HPDE6-E6E7 (cell line): Measurements from ENCODE around the gene TMEM14A.
"Not testable (repeated sequence)": the region's sequence is repeated elsewhere in the genome, so short reads cannot be mapped to it uniquely, and the experiment has no call there.

Source experiments
- DNase-seq: peaks from one replicate; pipeline ENCODE4 v3.0.0; 2011; ENCODE audit warnings: missing footprints; ENCODE audit errors: extremely low spot score

Gene TMEM14A

DNA sequence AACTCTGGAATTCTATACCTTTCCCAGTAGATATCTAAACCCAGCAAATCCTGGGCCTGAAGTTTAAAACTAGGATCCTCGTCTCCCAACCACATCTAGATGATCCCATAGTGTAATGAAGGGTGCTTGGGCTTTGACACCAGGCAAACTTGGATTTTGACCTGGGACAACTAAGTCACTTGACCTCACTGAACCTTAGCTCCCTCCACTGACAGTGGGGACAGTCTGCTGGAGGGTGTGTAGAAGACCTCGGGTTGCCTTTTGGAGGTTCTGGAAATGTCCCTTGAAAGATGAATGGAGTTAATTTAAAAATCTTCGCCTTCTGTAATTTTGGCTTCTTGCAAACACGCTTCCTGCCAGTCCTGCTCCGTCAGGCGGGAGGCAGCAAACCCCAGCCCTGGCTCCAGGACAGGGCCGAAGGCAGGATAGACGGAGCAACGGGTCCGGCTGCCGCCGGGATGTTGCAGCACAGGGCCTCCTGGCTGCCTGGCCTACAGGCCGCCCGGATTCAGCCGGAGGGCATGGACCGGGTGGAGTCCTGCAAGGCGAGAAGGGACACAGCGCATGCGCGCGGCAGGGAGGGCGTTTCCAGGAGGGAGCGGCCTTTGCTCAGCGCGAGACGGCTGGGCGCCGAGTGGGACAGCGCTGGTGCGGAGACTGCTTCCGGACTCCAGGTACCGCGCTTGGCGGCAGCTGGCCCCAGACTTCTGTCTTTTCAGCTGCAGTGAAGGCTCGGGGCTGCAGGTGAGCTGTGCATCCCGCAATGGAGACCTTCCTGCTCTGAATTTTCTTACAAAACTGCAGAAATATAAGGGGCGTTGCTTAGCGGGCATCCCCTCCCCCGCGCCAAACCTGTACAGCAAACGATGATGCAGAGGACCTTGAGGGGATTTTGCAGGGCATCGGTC is at the start of gene TMEM14A:
Gene TMEM14A (plus strand): TSS at position 612 of the 908 bp plus-strand sequence. CDS start 5,990 bp downstream, outside the sequence.
- DNase-seq, result peak; percentile 95

DNA sequence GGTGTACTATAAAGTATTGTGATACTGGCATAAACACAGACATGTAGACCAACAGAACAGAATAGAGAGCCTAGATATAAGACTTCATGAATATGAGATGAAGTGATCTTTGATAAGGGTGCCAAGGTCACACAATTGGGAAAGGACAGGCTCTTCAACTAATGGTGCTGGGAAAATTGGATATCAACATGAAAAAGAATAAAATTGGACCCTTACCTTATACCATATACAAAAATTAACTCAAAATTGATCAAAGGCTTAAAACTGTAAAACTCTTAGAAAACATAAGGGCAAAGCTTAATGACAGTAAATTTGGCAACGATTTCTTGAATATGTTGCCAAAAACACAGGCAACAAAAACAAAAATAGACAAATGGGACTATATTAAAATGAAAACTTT is 49.3 kb upstream of the TMEM14A start:
- DNase-seq, result no peak

DNA sequence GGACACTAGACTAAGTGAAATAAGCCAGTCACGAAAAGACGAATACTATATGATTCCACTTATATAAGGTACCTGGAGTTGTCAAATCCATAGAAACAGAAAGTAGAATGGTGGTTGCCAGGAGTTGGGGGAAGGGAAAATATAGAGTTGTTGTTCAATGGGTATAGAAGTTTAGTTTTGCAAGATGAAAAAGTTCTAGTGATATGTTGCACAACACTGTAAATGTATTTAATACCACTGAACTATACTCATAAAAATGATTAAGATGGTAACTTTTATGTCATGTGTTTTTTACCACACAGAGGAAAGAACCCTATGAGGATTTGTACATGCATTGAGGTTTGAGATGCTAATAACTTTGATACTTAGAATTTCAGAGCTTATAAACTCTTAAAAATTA is 48.1 kb upstream of the TMEM14A start:
- no peak for DNase-seq

- DNase-seq, result no peak
Measured at GRCh38 chr6:52632011-52632410, 38.9 kb upstream of the TMEM14A start.

DNA sequence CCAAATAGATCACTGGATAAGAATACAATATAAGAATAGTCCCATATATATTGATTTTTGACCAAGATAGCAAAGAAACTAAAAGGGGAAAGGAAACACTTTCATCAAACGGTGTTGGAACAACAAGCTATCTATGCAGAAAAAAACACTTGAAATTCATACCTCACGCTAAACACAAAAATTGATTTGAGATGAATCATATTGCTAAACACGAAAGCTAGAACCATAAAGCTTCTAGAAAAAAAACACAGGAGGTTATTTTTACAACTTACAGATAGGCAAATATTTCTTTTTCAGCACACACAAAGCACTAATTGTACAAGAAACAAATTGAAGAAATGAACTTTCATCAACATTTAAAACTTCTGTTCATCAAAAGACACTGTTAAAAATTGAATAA is 36.7 kb upstream of the TMEM14A start:
- DNase-seq, result no peak

- no peak for DNase-seq
Measured at GRCh38 chr6:52635049-52635577, 35.8 kb upstream of the TMEM14A start.

GRCh38 chr6:52636830-52637229 is 34.1 kb upstream of the TMEM14A start:
- no peak for DNase-seq

DNA sequence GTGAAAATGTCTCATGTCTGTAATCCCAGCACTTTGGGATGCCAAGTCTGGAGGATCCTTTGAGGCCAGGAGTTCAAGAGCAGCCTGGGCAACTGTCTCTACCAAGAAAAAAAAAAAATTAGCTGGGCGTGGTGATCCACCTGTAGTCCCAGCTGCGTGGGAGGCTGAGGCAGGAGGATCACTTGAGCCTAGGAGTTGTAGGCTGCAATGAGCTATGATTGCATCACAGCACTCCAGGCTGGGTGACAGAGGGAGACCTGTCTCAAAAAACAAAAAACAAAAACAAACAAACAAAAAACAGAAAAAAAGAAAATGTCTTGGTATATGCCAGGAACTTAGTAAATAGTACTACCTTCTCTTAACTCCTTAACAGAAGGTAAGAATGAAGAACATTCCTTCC is 31.4 kb upstream of the TMEM14A start:
- no peak for DNase-seq

GRCh38 chr6:52640170-52640569 is 30.7 kb upstream of the TMEM14A start:
- DNase-seq, result no peak

DNA sequence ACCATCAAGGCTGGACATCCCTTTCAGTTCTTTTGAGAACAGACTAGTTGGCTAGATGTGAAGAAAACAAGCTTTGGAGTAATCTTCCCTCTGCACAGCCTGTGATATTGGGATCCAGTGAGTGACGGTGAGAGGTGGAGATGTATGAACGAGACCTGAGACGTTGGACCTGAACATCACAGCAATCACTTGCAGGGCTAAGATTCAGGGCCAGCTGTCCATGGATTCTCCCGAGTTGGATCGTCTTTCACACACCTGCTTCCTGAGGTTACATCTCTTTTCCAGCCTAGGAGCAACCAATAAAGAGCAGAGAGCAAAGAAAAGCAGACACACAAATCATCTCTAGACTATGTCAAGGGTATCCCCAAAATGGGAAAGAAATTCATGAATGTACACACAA is 30.0 kb upstream of the TMEM14A start:
- no peak for DNase-seq

- no peak for DNase-seq
Measured at GRCh38 chr6:52641388-52641787, 29.5 kb upstream of the TMEM14A start.

GRCh38 chr6:52641826-52642225 is 29.1 kb upstream of the TMEM14A start:
- DNase-seq, result no peak

DNA sequence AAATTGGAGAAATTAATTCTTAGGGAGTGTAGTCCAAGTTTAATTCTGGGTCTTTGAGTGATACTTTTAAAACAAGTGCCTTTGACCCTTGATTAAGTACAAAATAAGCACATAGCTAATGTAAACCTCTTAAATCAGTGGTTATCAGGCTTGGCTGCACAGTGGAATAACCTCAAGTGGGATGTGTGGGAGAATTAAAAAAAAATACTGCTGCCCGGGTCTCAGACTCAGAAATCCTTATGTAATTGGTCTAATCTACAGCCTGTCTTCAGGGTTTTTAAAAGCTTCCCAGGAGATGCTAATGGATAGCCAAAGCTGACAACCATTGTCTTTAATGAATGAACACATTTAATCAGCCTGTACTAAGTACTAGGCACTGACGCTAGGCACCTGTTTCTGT is 28.5 kb upstream of the TMEM14A start:
- no peak for DNase-seq

DNA sequence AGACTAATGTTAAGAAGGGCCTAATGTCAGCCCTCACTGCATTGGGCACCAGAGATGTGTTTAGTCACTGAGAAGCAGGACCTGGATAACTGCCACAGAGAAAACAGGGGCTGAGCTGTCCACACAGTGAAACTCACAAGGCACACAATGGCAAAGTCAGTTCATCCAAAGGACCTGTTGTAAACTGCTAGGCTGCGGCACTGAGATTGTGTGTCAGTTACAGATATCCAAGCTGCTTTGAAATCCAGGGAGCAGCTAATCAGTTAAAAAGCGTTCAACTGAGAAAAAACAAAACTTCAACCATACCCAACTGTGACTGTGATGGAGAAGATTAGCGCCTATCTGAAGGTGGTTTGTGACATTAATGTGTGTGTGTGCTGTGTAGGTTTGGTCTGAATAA is 27.8 kb upstream of the TMEM14A start:
- DNase-seq, result no peak

DNA sequence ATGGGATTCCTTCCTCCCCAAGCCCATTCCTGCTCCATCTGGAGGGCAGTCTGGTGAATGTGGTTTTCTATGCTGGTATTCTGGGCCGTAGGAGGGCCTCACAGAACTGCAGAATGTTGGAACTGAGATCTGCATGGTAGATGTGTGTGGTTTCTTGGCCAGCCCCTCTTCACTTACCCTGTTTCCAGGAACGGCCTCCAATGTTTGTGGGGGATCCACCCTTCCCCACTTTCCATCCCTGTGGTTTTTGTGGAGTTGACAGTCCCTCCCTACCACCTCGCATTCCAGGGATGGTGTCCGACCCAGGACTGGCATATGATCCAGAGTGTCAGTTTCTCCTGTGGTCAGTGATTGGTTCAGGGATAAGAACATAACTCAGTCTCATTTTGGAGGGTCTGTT is 26.7 kb upstream of the TMEM14A start:
- no peak for DNase-seq

- DNase-seq, result no peak
Measured at GRCh38 chr6:52645976-52646375, 24.9 kb upstream of the TMEM14A start.

- no peak for DNase-seq
Measured at GRCh38 chr6:52647199-52647598, 23.7 kb upstream of the TMEM14A start.

- no peak for DNase-seq
Measured at GRCh38 chr6:52649536-52650160, 21.3 kb upstream of the TMEM14A start.

DNA sequence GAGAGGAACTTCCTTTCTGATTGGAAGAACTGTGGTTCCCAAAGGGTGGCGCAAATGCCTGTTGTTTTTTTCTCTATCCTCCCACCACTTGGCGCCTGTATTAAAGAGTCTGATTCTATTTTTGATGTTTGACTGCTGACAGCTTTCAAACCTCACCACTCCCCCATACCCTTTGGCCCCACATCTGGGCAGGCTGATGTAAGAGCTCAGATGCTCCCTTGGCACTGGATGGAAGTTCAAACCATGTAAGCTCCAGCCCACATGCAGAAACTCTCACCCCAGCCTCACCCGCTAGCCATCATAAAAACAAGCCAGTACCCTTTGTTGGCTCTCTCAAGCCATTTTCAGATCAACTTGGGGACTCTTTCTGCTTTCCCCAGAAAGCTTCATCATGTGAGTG is 20.0 kb upstream of the TMEM14A start:
- DNase-seq, result no peak

DNA sequence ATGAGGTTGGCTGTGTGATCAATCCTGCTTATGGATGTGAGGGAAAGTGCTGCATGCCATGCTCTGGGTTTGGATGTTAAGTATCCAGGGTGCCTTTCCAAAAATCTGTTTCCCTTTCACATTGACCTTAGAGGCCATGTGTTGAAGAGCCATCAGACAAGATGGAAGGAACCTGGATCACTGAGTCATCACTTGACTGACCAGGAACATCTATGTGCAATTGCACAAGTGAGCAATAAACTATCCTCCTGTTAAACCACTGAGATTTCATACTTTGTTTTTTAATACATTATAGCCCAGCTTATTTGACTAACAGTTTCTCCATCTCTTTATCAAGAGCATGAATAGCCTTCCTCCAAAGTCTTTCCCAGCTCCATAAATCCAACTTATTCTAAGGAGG is 17.8 kb upstream of the TMEM14A start:
- no peak for DNase-seq

DNA sequence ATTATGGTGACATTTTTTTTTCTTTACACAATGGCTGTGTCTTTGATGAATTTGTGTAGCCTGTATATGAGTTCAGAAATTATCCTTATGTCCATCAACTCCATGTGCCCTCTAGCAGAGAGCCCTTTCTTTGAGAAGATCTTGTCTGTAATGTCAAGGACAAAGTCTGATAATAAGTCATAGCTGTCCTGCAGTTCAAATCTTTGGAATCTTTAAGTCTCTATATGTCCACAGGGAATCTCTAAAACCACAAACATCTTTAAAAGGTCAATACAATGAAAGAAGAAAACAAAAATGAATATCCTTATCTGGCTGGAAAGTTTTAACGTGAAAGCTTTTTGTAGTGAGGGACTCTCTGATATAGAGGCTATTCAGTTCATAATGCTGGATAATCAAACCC is 16.9 kb upstream of the TMEM14A start:
- DNase-seq, result no peak

DNA sequence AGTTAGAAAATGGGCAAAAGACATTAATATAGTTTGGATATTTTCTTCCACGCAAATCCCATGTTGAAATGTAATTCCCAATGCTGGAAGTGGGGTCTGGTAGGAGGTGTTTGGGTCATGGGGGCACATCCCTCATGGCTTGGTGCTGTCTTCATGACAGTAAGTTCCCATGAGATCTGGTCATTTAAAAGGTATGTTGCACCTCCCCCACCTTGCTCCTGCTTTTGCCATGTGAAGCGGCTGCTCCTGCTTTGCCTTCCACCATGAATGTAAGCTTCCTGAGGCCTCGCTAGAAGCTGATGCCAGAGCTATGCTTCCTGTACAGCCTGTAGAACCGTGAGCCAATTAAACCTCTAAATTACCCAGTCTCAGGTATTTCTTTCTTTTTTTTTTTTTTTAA is 16.3 kb upstream of the TMEM14A start:
- DNase-seq, result no peak

DNA sequence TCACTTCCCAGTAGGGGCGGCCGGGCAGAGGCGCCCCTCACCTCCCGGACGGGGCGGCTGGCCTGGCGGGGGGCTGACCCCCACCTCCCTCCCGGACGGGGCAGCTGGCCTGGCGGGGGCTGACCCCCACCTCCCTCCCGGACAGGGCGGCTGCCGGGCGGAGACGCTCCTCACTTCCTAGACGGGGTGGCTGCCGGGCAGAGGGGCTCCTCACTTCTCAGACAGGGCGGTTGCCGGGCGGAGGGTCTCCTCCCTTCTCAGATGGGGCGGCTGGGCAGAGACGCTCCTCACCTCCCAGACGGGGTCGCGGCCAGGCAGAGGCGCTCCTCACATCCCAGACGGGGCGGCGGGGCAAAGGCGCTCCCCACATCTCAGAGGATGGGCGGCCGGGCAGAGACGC is 15.0 kb upstream of the TMEM14A start:
- DNase-seq, result not testable (repeated sequence)
